Panc1 (cell line): Measurements from ENCODE around the gene PIGBOS1.

Experiments
- CTCF ChIP-seq: fragments of 450-650 bp; IDR thresholded peaks from 2 replicates; pipeline ENCODE4 v1.5.1; 2017; ENCODE audit warnings: mild to moderate bottlenecking
- POLR2AphosphoS5 ChIP-seq: IDR thresholded peaks from 2 replicates; pipeline ENCODE4 v1.6.1; 2012; ENCODE audit warnings: mild to moderate bottlenecking, low read depth, low read length, moderate library complexity

DNA sequence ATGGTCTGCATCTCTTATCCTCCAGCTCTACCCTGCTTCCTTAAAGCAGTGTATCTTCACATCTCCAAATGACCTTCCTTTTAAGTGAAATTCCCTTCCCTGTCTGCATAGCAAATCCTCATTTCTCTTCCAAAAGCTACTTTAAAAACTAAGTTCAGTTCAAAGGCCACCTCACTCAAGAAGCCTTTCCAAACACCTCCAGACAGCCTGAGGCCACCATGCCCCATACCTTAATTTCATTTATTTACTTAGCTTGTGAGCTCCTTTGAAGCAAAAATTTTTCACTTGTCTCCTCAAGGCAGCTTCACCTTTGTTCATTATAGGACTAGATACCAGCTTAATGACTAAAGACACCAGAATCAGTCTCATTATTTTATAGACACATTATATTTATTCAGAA, 39.5 kb upstream of the PIGBOS1 start:
- TF ChIP-seq CTCF = no peak
- TF ChIP-seq POLR2AphosphoS5 = no peak
